Fibroblast of lung (primary cell): Measurements from ENCODE around the gene AADAT. TPM values are rescaled to one million over a fixed set of nuclear protein-coding genes. Genes with fewer than 3 reads are reported as not detected.
"Not testable (repeated sequence)": the region's sequence is repeated elsewhere in the genome, so short reads cannot be mapped to it uniquely, and the experiment has no call there.

Experiments
- DNase-seq, 2 donors: peaks; one replicate each; pipeline versions ENCODE4 v3.0.0 to v3.0.0-alpha.2; 2010; ENCODE audit warnings: low read depth in 2 of 2
- H2AFZ ChIP-seq: 2 replicates; pipeline ENCODE4 v1.5.1; 2012; ENCODE audit warnings: low read length, control low read depth, inconsistent platforms
- H3K27ac ChIP-seq: 2 replicates; pipeline ENCODE4 v1.5.1; 2011; ENCODE audit warnings: low read length, control low read depth; ENCODE audit not compliant: insufficient read depth
- H3K27me3 ChIP-seq: 2 replicates; pipeline ENCODE4 v1.5.1; 2011; ENCODE audit warnings: mild to moderate bottlenecking, low read length; ENCODE audit not compliant: control insufficient read depth, insufficient read depth
- H3K36me3 ChIP-seq: 2 replicates; pipeline ENCODE4 v1.5.1; 2011; ENCODE audit warnings: low read length; ENCODE audit not compliant: control insufficient read depth, insufficient read depth
- H3K4me1 ChIP-seq: 2 replicates; pipeline ENCODE4 v1.5.1; 2011; ENCODE audit warnings: low read length; ENCODE audit not compliant: control insufficient read depth, insufficient read depth; ENCODE audit errors: extremely low read depth
- H3K4me2 ChIP-seq: 2 replicates; pipeline ENCODE4 v1.5.1; 2011; ENCODE audit warnings: low read length, control low read depth; ENCODE audit not compliant: insufficient read depth; ENCODE audit errors: extremely low read depth
- H3K4me3 ChIP-seq, 4 experiments: fragments of 200-600 bp in 1 of 4; sonication (generic) in 1 of 4; replicated peaks in 1 of 4; 2 replicates each; pipeline ENCODE4 v1.5.1; 2011 to 2016; ENCODE audit warnings: low read length in 4 of 4, low read depth in 3 of 4, mild to moderate bottlenecking in 3 of 4, control low read depth in 2 of 4, inconsistent platforms in 1 of 4, mixed read lengths in 1 of 4; ENCODE audit not compliant: insufficient read depth in 1 of 4; ENCODE audit errors: control extremely low read depth in 1 of 4
- H3K79me2 ChIP-seq: 2 replicates; pipeline ENCODE4 v1.5.1; 2012; ENCODE audit warnings: mild to moderate bottlenecking, low read length, inconsistent platforms; ENCODE audit not compliant: control insufficient read depth, insufficient read depth
- H3K9ac ChIP-seq: 2 replicates; pipeline ENCODE4 v1.5.1; 2011; ENCODE audit warnings: mild to moderate bottlenecking, low read length, control low read depth; ENCODE audit not compliant: insufficient read depth
- H3K9me3 ChIP-seq: 2 replicates; pipeline ENCODE4 v1.5.1; 2012; ENCODE audit warnings: low read depth, low read length; ENCODE audit not compliant: control insufficient read depth, insufficient read depth
- H4K20me1 ChIP-seq: 2 replicates; pipeline ENCODE4 v1.5.1; 2011; ENCODE audit warnings: low read length; ENCODE audit not compliant: control insufficient read depth, insufficient read depth; ENCODE audit errors: extremely low read depth
- CTCF ChIP-seq, 2 donors: IDR thresholded peaks in 1 of 2; conservative IDR thresholded peaks in 1 of 2; 1 replicate in 1 of 2; 2 replicates in 1 of 2; pipeline ENCODE4 v1.5.1; 2011 to 2012; ENCODE audit warnings: low read length in 2 of 2, control low read depth in 1 of 2, inconsistent platforms in 1 of 2, low read depth in 1 of 2, mild to moderate bottlenecking in 1 of 2
- EZH2 ChIP-seq: IDR thresholded peaks from 2 replicates; pipeline ENCODE4 v1.5.1; 2012; ENCODE audit warnings: low read length, control low read depth, mild to moderate bottlenecking; ENCODE audit errors: missing control alignments
- polyA plus RNA-seq, 2 donors: library from polyadenylated mRNA; depleted of rRNA in 1 of 2; stranded (reverse) in 1 of 2; unstranded in 1 of 2; fragments of >200 nt; gene quantifications; 2 replicates each; pipeline ENCODE4 v1.2.1, GENCODE V29; 2011 to 2012; ENCODE audit warnings: missing spikeins in 1 of 2
- total RNA-seq: library from RNA; depleted of rRNA; stranded (reverse); fragments of >200 nt; gene quantifications from 2 replicates; pipeline ENCODE4 v1.2.1, GENCODE V29; 2014

AADAT gene
- total and polyA plus RNA-seq, 2 donors (not counting 1 experiment from before 2014, with no cell fraction given), result 3.5 to 7.6 TPM

GRCh38 chr4:170047771-170048354 is 41.9 kb downstream of the AADAT start:
- H3K4me3 ChIP-seq, result no peak overlapping the region
- H2AFZ ChIP-seq, result no peak overlapping the region

GRCh38 chr4:170046156-170046555 is 43.6 kb downstream of the AADAT start:
- not testable (repeated sequence) for H3K27ac ChIP-seq, H3K27me3 ChIP-seq, DNase-seq, H3K4me1 ChIP-seq, H3K36me3 ChIP-seq, H3K9ac ChIP-seq, H3K9me3 ChIP-seq, H4K20me1 ChIP-seq, H3K4me2 ChIP-seq, H3K79me2 ChIP-seq, H3K4me3 ChIP-seq, H2AFZ ChIP-seq

More at GRCh38 chr4:170047771-170048354, 41.9 kb downstream of the AADAT start:
- peak; percentile 53 to 83 for DNase-seq
- Histone ChIP-seq H4K20me1 (no peaks in the 10 kb centered on the region), H3K4me1 (no peaks in the 10 kb centered on the region), H3K27ac (no peak overlapping the region), H3K27me3 (no peaks in the 10 kb centered on the region), H3K36me3 (no peaks in the 10 kb centered on the region), H3K9me3 (no peaks in the 10 kb centered on the region), H3K79me2 (no peaks in the 10 kb centered on the region), H3K4me2 (no peak overlapping the region), H3K9ac (no peak overlapping the region)
- TF ChIP-seq CTCF (conservative IDR thresholded peaks at IDR 0.05 in 1 of 2, IDR thresholded peaks at IDR 0.05 in 1 of 2; ENCODE audit: low read depth in 1 of 2, low read length in 2 of 2), result peak; percentile 76 to 80
- no peak for TF ChIP-seq EZH2

- no peaks in the 10 kb centered on the region for H4K20me1 ChIP-seq
- DNase-seq, result no peak
- H3K4me1 ChIP-seq, result no peaks in the 10 kb centered on the region
- no peak overlapping the region for H2AFZ ChIP-seq
- no peak overlapping the region for H3K9ac ChIP-seq
- H3K9me3 ChIP-seq, result no peaks in the 10 kb centered on the region
- H3K4me3 ChIP-seq, result no peak overlapping the region
- no peaks in the 10 kb centered on the region for H3K79me2 ChIP-seq
- no peaks in the 10 kb centered on the region for H3K36me3 ChIP-seq
- H3K27me3 ChIP-seq, result no peaks in the 10 kb centered on the region
- TF ChIP-seq CTCF (conservative IDR thresholded peaks at IDR 0.05 in 1 of 2, IDR thresholded peaks at IDR 0.05 in 1 of 2; ENCODE audit: low read depth in 1 of 2, low read length in 2 of 2) (no peak), EZH2 (no peak)
- no peak overlapping the region for H3K4me2 ChIP-seq
- no peak overlapping the region for H3K27ac ChIP-seq
Measured at GRCh38 chr4:170040031-170040680, 49.6 kb downstream of the AADAT start.
